K562 (cell line): ENCODE results near the gene NSDHL. TPM values are rescaled to one million over a fixed set of nuclear protein-coding genes. Genes with fewer than 3 reads are reported as not detected.

ENCODE experiments used
- ATAC-seq: fragments of 200-7000 bp; cut with Tn5 transposase; 3 replicates; pipeline ENCODE4 v1.9.1; 2020; ENCODE audit warnings: moderate library complexity
- BruUV-seq: library from RNA; stranded (reverse); fragments of 400-500 nt; replicated peaks from 2 replicates; lab custom pipeline; 2021; lab: Mats Ljungman, UMichigan
- CTCF ChIA-PET: fragments of 300-600 bp; formaldehyde crosslinking; extraction: SDS; loops from one replicate; lab custom pipeline; 2021; ENCODE audit warnings: low intra/inter-chr PET ratio; lab: Yijun Ruan, JAX
- POLR2A ChIA-PET: fragments of 300-600, 350-650 bp; sonication (Branson Sonifier 250); formaldehyde crosslinking; extraction: SDS; loops from one replicate; lab custom pipeline; 2021; ENCODE audit warnings: antibody characterized with exemption, inconsistent platforms; lab: Yijun Ruan, JAX
- DNase-seq, 4 experiments: peaks; one replicate each; pipeline versions ENCODE4 v3.0.0 to v3.0.0-alpha.2; 2011 to 2018; ENCODE audit warnings: low spot score in 3 of 4, mixed read lengths in 3 of 4; ENCODE audit errors: extremely low read depth in 1 of 4
- FAIRE-seq: peaks from 2 replicates; lab custom pipeline; 2011; peaks lifted over from hg19 to GRCh38; lab: Jason Lieb, UNC
- H2AFZ ChIP-seq: 2 replicates; pipeline ENCODE4 v1.6.0; 2011; ENCODE audit warnings: low read depth, low read length, control low read depth, inconsistent platforms
- H3K27ac ChIP-seq: fragments of 200-600 bp; 3 replicates; pipeline ENCODE4 v1.8.0; 2011; ENCODE audit warnings: low read depth, mild to moderate bottlenecking, control low read depth, inconsistent platforms, low read length, moderate library complexity, mixed read lengths; ENCODE audit errors: extremely low read depth
- H3K27me3 ChIP-seq, 2 experiments: fragments of 300-600 bp in 1 of 2; 2 replicates in 1 of 2; 3 replicates in 1 of 2; pipeline versions ENCODE4 v1.6.0 to v1.8.0; 2011; ENCODE audit warnings: inconsistent platforms in 2 of 2, low read length in 2 of 2, mild to moderate bottlenecking in 1 of 2, mixed read lengths in 1 of 2, moderate library complexity in 1 of 2; ENCODE audit not compliant: control insufficient read depth in 2 of 2, insufficient read depth in 2 of 2
- H3K36me3 ChIP-seq: fragments of 300-600 bp; 3 replicates; pipeline ENCODE4 v1.8.0; 2011; ENCODE audit warnings: mild to moderate bottlenecking, low read length, inconsistent platforms; ENCODE audit not compliant: control insufficient read depth, insufficient read depth
- H3K4me1 ChIP-seq, 2 experiments: fragments of 200-600 bp in 1 of 2; replicated peaks in 1 of 2; 2 replicates in 1 of 2; 3 replicates in 1 of 2; pipeline versions ENCODE4 v1.5.1 to v1.8.0; 2011; ENCODE audit warnings: inconsistent platforms in 2 of 2, low read length in 2 of 2, mild to moderate bottlenecking in 1 of 2, mixed read lengths in 1 of 2, moderate library complexity in 1 of 2; ENCODE audit not compliant: control insufficient read depth in 2 of 2, insufficient read depth in 2 of 2
- H3K4me2 ChIP-seq: 2 replicates; pipeline ENCODE4 v1.6.1; 2011; ENCODE audit warnings: low read length, control low read depth, inconsistent platforms, mixed read lengths; ENCODE audit not compliant: insufficient read depth
- H3K4me3 ChIP-seq: fragments of 200-600 bp; sonication (generic), shearing (Covaris generic); 2 replicates; pipeline ENCODE4 v1.5.1; 2016; ENCODE audit warnings: control low read depth, inconsistent platforms
- H3K79me2 ChIP-seq: fragments of 200-600 bp; 3 replicates; pipeline ENCODE4 v1.8.0; 2011; ENCODE audit warnings: low read length, inconsistent platforms; ENCODE audit not compliant: control insufficient read depth, insufficient read depth
- H3K9ac ChIP-seq, 2 experiments: 2 replicates each; pipeline versions ENCODE4 v1.6.0 to v1.6.1; 2011; ENCODE audit warnings: low read depth in 2 of 2, low read length in 2 of 2, control low read depth in 1 of 2, inconsistent platforms in 1 of 2, mild to moderate bottlenecking in 1 of 2, mixed read lengths in 1 of 2; ENCODE audit not compliant: insufficient read depth in 1 of 2
- H3K9me1 ChIP-seq: one replicate; pipeline ENCODE4 v1.6.0; 2011; ENCODE audit warnings: inconsistent platforms, mild to moderate bottlenecking, low read length, moderate library complexity; ENCODE audit not compliant: control insufficient read depth, insufficient read depth
- H3K9me3 ChIP-seq: replicated peaks from 2 replicates; pipeline ENCODE4 v1.5.1; 2011; ENCODE audit warnings: low read depth, low read length, inconsistent platforms; ENCODE audit not compliant: control insufficient read depth, insufficient read depth
- H4K20me1 ChIP-seq: replicated peaks from 2 replicates; pipeline ENCODE4 v1.6.1; 2011; ENCODE audit warnings: low read length, inconsistent platforms, mixed read lengths; ENCODE audit not compliant: control insufficient read depth, insufficient read depth
- CBFB ChIP-seq: sonication (generic); formaldehyde crosslinking; IDR thresholded peaks from 2 replicates; pipeline ENCODE4 v1.4.0; 2020; ENCODE audit warnings: mild to moderate bottlenecking, missing genetic modification reagents
- CBX3 ChIP-seq, 2 experiments: IDR thresholded peaks; 1 replicate in 1 of 2; 2 replicates in 1 of 2; pipeline ENCODE4 v1.6.1; 2012; ENCODE audit warnings: inconsistent platforms in 2 of 2, low read length in 2 of 2, borderline replicate concordance in 1 of 2, control low read depth in 1 of 2
- CHD2 ChIP-seq: IDR thresholded peaks from 2 replicates; pipeline ENCODE4 v1.6.1; 2011; ENCODE audit warnings: low read depth, low read length
- COPS2 ChIP-seq: fragments of 450-650 bp; conservative IDR thresholded peaks from 2 replicates; pipeline ENCODE4 v1.6.1; 2016; ENCODE audit warnings: mild to moderate bottlenecking, moderate library complexity
- EP400 ChIP-seq: fragments of 450-650 bp; IDR thresholded peaks from 2 replicates; pipeline ENCODE4 v1.6.1; 2017; ENCODE audit warnings: antibody characterized with exemption, mild to moderate bottlenecking, moderate library complexity
- FOXP1 ChIP-seq: sonication (generic); formaldehyde crosslinking; IDR thresholded peaks from 2 replicates; pipeline ENCODE4 v1.8.0; 2022; ENCODE audit warnings: mild to moderate bottlenecking, missing genetic modification reagents
- HDAC3 ChIP-seq: fragments of 450-650 bp; IDR thresholded peaks from 2 replicates; pipeline ENCODE4 v1.6.1; 2018; ENCODE audit warnings: borderline replicate concordance, mild to moderate bottlenecking, moderate library complexity; ENCODE audit not compliant: partially characterized antibody
- HEY1 ChIP-seq: fragments of 250-450 bp; sonication (Bioruptor Pico); IDR thresholded peaks from 2 replicates; pipeline ENCODE4 v1.5.0; 2020; ENCODE audit warnings: mild to moderate bottlenecking, moderate library complexity, borderline replicate concordance
- HIVEP1 ChIP-seq: fragments of 250-450 bp; sonication (Bioruptor Pico); IDR thresholded peaks from 2 replicates; pipeline ENCODE4 v1.4.0; 2020; ENCODE audit warnings: mild to moderate bottlenecking
- HMBOX1 ChIP-seq: sonication (generic); IDR thresholded peaks from 2 replicates; pipeline ENCODE4 v1.6.1; 2016
- KAT8 ChIP-seq: fragments of 450-650 bp; IDR thresholded peaks from 2 replicates; pipeline ENCODE4 v1.6.1; 2016; ENCODE audit warnings: low read depth, mild to moderate bottlenecking
- MEIS2 ChIP-seq: fragments of 450-650 bp; IDR thresholded peaks from 2 replicates; pipeline ENCODE4 v1.6.1; 2014; ENCODE audit warnings: mild to moderate bottlenecking; ENCODE audit not compliant: partially characterized antibody
- MLX ChIP-seq, 2 experiments: fragments of 450-650 bp in 1 of 2; sonication (generic) in 1 of 2; formaldehyde crosslinking; conservative IDR thresholded peaks; 2 replicates each; pipeline versions ENCODE4 v1.4.0 to v1.8.1; 2020 to 2022; ENCODE audit warnings: mild to moderate bottlenecking in 1 of 2, missing genetic modification reagents in 1 of 2
- PCBP1 ChIP-seq: fragments of 200-400 bp; formaldehyde crosslinking; IDR thresholded peaks from 2 replicates; pipeline ENCODE4 v1.6.1; 2018; ENCODE audit warnings: mild to moderate bottlenecking, low read depth, low read length; ENCODE audit not compliant: poor library complexity, severe bottlenecking
- RBM15 ChIP-seq: fragments of 200-400 bp; formaldehyde crosslinking; IDR thresholded peaks from 2 replicates; pipeline ENCODE4 v1.6.1; 2018; ENCODE audit warnings: mild to moderate bottlenecking, low read length, moderate library complexity; ENCODE audit not compliant: insufficient read depth
- ZNF277 ChIP-seq: fragments of 250-450 bp; sonication (Bioruptor Pico); IDR thresholded peaks from 2 replicates; pipeline ENCODE4 v1.8.0; 2022; ENCODE audit warnings: inconsistent platforms, mild to moderate bottlenecking, moderate library complexity, borderline replicate concordance
- ZNF41 ChIP-seq: fragments of 250-450 bp; sonication (Bioruptor Pico); conservative IDR thresholded peaks from 2 replicates; pipeline ENCODE4 v1.4.0; 2020; ENCODE audit warnings: mild to moderate bottlenecking
- WGBS: fragments of 100-300 bp; shearing (Covaris generic); methylation state at CpG from one replicate; pipeline ENCODE4 v1.1.6; 2016; ENCODE audit warnings: low coverage, mixed read lengths; ENCODE audit not compliant: insufficient coverage; ENCODE audit errors: missing lambda C conversion rate; 5-methylcytosine and 5-hydroxymethylcytosine counted together
- in situ Hi-C: fragments of 300-500 bp; cut with MboI; formaldehyde crosslinking; loops from 4 replicates; pipeline ENCODE4 v1.15.0; 2018; ENCODE audit warnings: inconsistent platforms, mixed read lengths
- intact Hi-C: fragments of 100-400 bp; cut with micrococcal nuclease; formaldehyde crosslinking; loops from 2 replicates; pipeline ENCODE4 v1.14.2; 2022
- polyA plus RNA-seq, 8 experiments: library from polyadenylated mRNA; depleted of rRNA in 4 of 8; stranded (reverse) in 5 of 8; unstranded in 3 of 8; fragments of >200 nt; fragmentation: Nextera tagmentation in 2 of 8; fragmentation: Illumina TruSeq in 1 of 8; extraction: Ambion mirVana in 2 of 8; extraction: Trizol in 1 of 8; gene quantifications; 2 replicates each; pipeline versions ENCODE4 v1.2.1 to v1.2.3, GENCODE V29; 2011 to 2014; ENCODE audit warnings: inconsistent platforms in 1 of 8, missing spikeins in 1 of 8
- total RNA-seq, 7 experiments: library from RNA; depleted of rRNA in 6 of 7; stranded (reverse); fragments of >200 nt in 6 of 7; fragmentation: Illumina TruSeq in 2 of 7; extraction: Trizol in 2 of 7; gene quantifications; 2 replicates each; pipeline versions ENCODE4 v1.2.1 to v1.2.3, GENCODE V29; 2011 to 2021; ENCODE audit warnings: low replicate concordance in 1 of 7

NSDHL gene
- total and polyA plus RNA-seq, 9 of the 15 experiments (the other 6 are each of a cell fraction or from before 2014, with no cell fraction given), result 22.5 to 63.4 (median 40.8) TPM

GRCh38 chrX:152813206-152813605 is 17.7 kb upstream of the NSDHL start:
- FAIRE-seq, result no peak
- WGBS, result 60% methylated on average over 5 of the region's 5 CpGs
- BruUV-seq, result no TSS peak

More at GRCh38 chrX:152813206-152813605, 17.7 kb upstream of the NSDHL start:
- Histone ChIP-seq H3K4me3 (no peak overlapping the region), H3K27ac (no peak overlapping the region), H3K27me3 (no peaks in the 10 kb centered on the region), H3K9me1 (no peaks in the 10 kb centered on the region), H3K4me1 (peaks cover 0 to 8% of the 10 kb centered on the region in 2 experiments; a peak in 2 of 5 replicates), H4K20me1 (no peaks in the 10 kb centered on the region), H3K9ac (no peak overlapping the region), H3K79me2 (no peaks in the 10 kb centered on the region), H3K4me2 (no peak overlapping the region), H3K9me3 (no peaks in the 10 kb centered on the region), H2AFZ (no peak overlapping the region), H3K36me3 (no peaks in the 10 kb centered on the region)
- intact Hi-C loops (no loop called here), in situ Hi-C loops (no loop called here)
- ChIA-PET CTCF (no interaction called here), POLR2A (interaction anchor here (0.5 to 1.3 kb wide), 3 partner anchors 11 to 173 kb away, joined by 3 to 5 read pairs (median 4); no protein-coding TSS in a partner anchor)
- TF ChIP-seq CBX3 (IDR thresholded peaks at IDR 0.05; ENCODE audit: borderline replicate concordance in 1 of 2, low read length in 2 of 2) (no peak), HDAC3 (no peak), FOXP1 (CRISPR knock-in tag) (no peak), PCBP1 (no peak), KAT8 (no peak), CHD2 (no peak), COPS2 (no peak), CBFB (CRISPR knock-in tag) (no peak), EP400 (no peak), RBM15 (no peak), HEY1 (CRISPR knock-in tag) (no peak), HIVEP1 (no peak), ZNF41 (CRISPR knock-in tag) (no peak), HMBOX1 (no peak), ZNF277 (no peak), MEIS2 (no peak), MLX (CRISPR knock-in tag; conservative IDR thresholded peaks at IDR 0.05) (no peak)
- DNase-seq, result no peak
- ATAC-seq, result no peak
